Left lobe of liver (tissue), 2 donors: ENCODE data around the gene HNRNPA1. TPM values are rescaled to one million over a fixed set of nuclear protein-coding genes. Genes with fewer than 3 reads are reported as not detected.

ENCODE experiments used
- ATAC-seq: fragments of 200-7000 bp; cut with Tn5 transposase; one replicate; pipeline ENCODE4 v1.9.1; 2020; ENCODE audit warnings: mild to moderate bottlenecking, moderate library complexity
- DNase-seq: peaks from one replicate; pipeline ENCODE4 v3.0.0-alpha.2; 2020; ENCODE audit warnings: low spot score
- total RNA-seq: library from RNA; stranded (reverse); gene quantifications from one replicate; pipeline ENCODE4 v1.2.1, GENCODE V29; 2021
- donor health status: DM: no; HTN: no; CAD: no; lungs with moderate emphysema.
- donor health status: DM: no; HTN: yes; CAD: no.

The HNRNPA1 gene
- total RNA-seq, 1 donor from 2014 or later: 144 TPM

- no peak for ATAC-seq
- no peak for DNase-seq
Measured at GRCh38 chr12:54331461-54331860, 50.9 kb downstream of the HNRNPA1 start.

DNA sequence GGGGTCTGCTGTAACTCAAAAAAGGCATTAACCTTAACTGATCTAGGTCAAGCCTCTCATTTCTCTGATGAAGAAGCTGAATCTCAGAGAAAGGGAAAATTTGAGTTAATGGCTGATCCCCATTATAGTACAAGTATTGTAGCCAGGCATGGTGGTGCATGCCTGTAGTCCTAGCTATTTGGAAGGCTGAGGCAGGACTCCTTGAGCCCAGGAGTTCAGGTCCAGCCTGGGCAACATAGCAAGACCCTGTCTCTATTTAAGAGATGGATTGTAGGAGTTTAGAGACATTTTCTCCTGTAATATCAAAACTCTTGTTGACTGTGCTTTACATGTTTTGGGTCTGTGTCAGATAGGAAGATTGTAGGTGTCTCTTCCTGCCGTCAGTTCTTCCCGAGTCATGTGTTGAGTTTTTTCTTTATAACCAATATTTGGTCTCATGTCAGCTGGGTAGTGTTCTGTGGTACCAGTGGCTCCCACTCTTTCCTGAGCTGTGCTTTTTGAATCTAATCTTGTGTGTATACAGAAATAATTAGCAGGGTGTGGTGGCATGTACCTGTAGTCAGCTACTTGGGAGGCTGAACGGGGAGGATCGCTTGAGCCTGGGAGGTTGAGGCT, 53.0 kb downstream of the HNRNPA1 start:
- ATAC-seq (no peak), DNase-seq (no peak)

Other genes with a start within 250 kb of the HNRNPA1 start
- gene HOXC5, start 247.7 kb upstream of the HNRNPA1 start, total RNA-seq: not detected
- 0.10 TPM for gene HOXC4, start 226.9 kb upstream of the HNRNPA1 start, total RNA-seq
- gene SMUG1, start 91.7 kb upstream of the HNRNPA1 start, total RNA-seq: 22.7 TPM
- 21.9 TPM for gene CBX5, start 604 bp upstream of the HNRNPA1 start, total RNA-seq
- 0.68 TPM for gene NFE2, start 20.3 kb downstream of the HNRNPA1 start, total RNA-seq
- 71.7 TPM for gene COPZ1, start 44.4 kb downstream of the HNRNPA1 start, total RNA-seq
- gene GPR84, start 83.8 kb downstream of the HNRNPA1 start, total RNA-seq: not detected
- 3.3 TPM for gene ZNF385A, start 104.0 kb downstream of the HNRNPA1 start, total RNA-seq
- 29.2 TPM for gene ITGA5, start 138.5 kb downstream of the HNRNPA1 start, total RNA-seq
- 0.45 TPM for gene GTSF1, start 192.9 kb downstream of the HNRNPA1 start, total RNA-seq
- gene NCKAP1L, start 217.0 kb downstream of the HNRNPA1 start, total RNA-seq: 5.9 TPM